Caco-2 (cell line): ENCODE results near the gene NUMBL. TPM values are rescaled to one million over a fixed set of nuclear protein-coding genes. Genes with fewer than 3 reads are reported as not detected.

Experiments
- BruUV-seq: library from RNA; stranded (reverse); fragments of 400-500 nt; replicated peaks from 2 replicates; lab custom pipeline; 2021; lab: Mats Ljungman, UMichigan
- CTCF ChIA-PET: fragments of 300-600 bp; sonication (Branson Sonifier 250); formaldehyde crosslinking; loops from one replicate; lab custom pipeline; 2022; ENCODE audit warnings: antibody characterized with exemption; lab: Charles Lee
- POLR2A ChIA-PET: fragments of 300-600 bp; sonication (Branson Sonifier 250); formaldehyde crosslinking; loops from one replicate; lab custom pipeline; 2022; ENCODE audit warnings: antibody characterized with exemption; lab: Charles Lee
- DNase-seq, 2 experiments: peaks; one replicate each; pipeline versions ENCODE4 v3.0.0 to v3.0.0-alpha.2; 2020 to 2022
- H3K27me3 ChIP-seq: replicated peaks from 2 replicates; pipeline ENCODE4 v1.6.0; 2011; ENCODE audit warnings: low read length; ENCODE audit not compliant: control insufficient read depth, insufficient read depth
- H3K36me3 ChIP-seq: 2 replicates; pipeline ENCODE4 v1.5.1; 2011; ENCODE audit warnings: low read length; ENCODE audit not compliant: control insufficient read depth, insufficient read depth
- H3K4me1 ChIP-seq: fragments of 250-450 bp; sonication (Bioruptor Pico); 2 replicates; pipeline ENCODE4 v1.5.1; 2020; ENCODE audit warnings: mild to moderate bottlenecking
- H3K4me3 ChIP-seq: 2 replicates; pipeline ENCODE4 v1.5.1; 2011; ENCODE audit warnings: low read depth, mild to moderate bottlenecking, control low read depth, low read length
- H3K9me3 ChIP-seq: fragments of 250-450 bp; sonication (Bioruptor Pico); 2 replicates; pipeline ENCODE4 v1.5.1; 2020; ENCODE audit warnings: mild to moderate bottlenecking, moderate library complexity
- H3K27ac Mint-ChIP-seq: one replicate; pipeline ENCODE4 v1.8.0; 2022; ENCODE audit warnings: mixed read lengths; ENCODE audit not compliant: unreplicated experiment
- H3K27me3 Mint-ChIP-seq: one replicate; pipeline ENCODE4 v1.8.0; 2022; ENCODE audit warnings: mixed read lengths; ENCODE audit not compliant: insufficient read depth, unreplicated experiment
- H3K36me3 Mint-ChIP-seq: one replicate; pipeline ENCODE4 v1.8.0; 2022; ENCODE audit warnings: mild to moderate bottlenecking, mixed read lengths; ENCODE audit not compliant: insufficient read depth, unreplicated experiment
- H3K4me1 Mint-ChIP-seq: one replicate; pipeline ENCODE4 v1.8.0; 2022; ENCODE audit warnings: low read depth, mixed read lengths; ENCODE audit not compliant: unreplicated experiment
- H3K4me3 Mint-ChIP-seq: one replicate; pipeline ENCODE4 v1.8.0; 2022; ENCODE audit warnings: mild to moderate bottlenecking, moderate library complexity, mixed read lengths; ENCODE audit not compliant: unreplicated experiment
- H3K9me3 Mint-ChIP-seq: one replicate; pipeline ENCODE4 v1.8.0; 2022; ENCODE audit warnings: mixed read lengths; ENCODE audit not compliant: unreplicated experiment
- CTCF ChIP-seq, 2 experiments: fragments of 200-600 bp in 1 of 2; IDR thresholded peaks; 1 replicate in 1 of 2; 2 replicates in 1 of 2; pipeline versions ENCODE4 v1.5.1 to v1.8.0; 2011 to 2022; ENCODE audit warnings: antibody characterized with exemption in 1 of 2, control low read depth in 1 of 2, inconsistent platforms in 1 of 2, low read depth in 1 of 2, low read length in 1 of 2, mild to moderate bottlenecking in 1 of 2, moderate library complexity in 1 of 2; ENCODE audit not compliant: insufficient read depth in 1 of 2, severe bottlenecking in 1 of 2, unreplicated experiment in 1 of 2
- intact Hi-C: fragments of 100-400 bp; cut with micrococcal nuclease; formaldehyde crosslinking; loops from one replicate; pipeline ENCODE4 v1.10.0; 2022; ENCODE audit not compliant: unreplicated experiment
- total RNA-seq: library from RNA; stranded (reverse); gene quantifications from 2 replicates; pipeline ENCODE4 v1.2.3, GENCODE V29; 2022

The NUMBL gene
- total RNA-seq, 1 experiment from 2014 or later, result 22.0 TPM

- Histone ChIP-seq H3K36me3 (peaks cover 9% of the 10 kb centered on the region), H3K4me3 (no peak overlapping the region), H3K4me1 (no peaks in the 10 kb centered on the region), H3K27me3 (no peaks in the 10 kb centered on the region), H3K9me3 (no peaks in the 10 kb centered on the region)
- Mint-ChIP-seq H3K27me3 (no peaks in the 10 kb centered on the region), H3K4me3 (no peak overlapping the region), H3K4me1 (no peaks in the 10 kb centered on the region), H3K27ac (no peak overlapping the region), H3K36me3 (peaks cover 53% of the 10 kb centered on the region), H3K9me3 (no peaks in the 10 kb centered on the region)
- no peak for TF ChIP-seq CTCF (IDR thresholded peaks at IDR 0.05; ENCODE audit: insufficient read depth in 1 of 2, low read depth in 1 of 2, low read length in 1 of 2, severe bottlenecking in 1 of 2, unreplicated experiment in 1 of 2)
- ChIA-PET POLR2A (no interaction called here), CTCF (no interaction called here)
- no peak for DNase-seq
- BruUV-seq, result no TSS peak
- intact Hi-C loops, result no loop called here
These were observed 14.9 kb upstream of the NUMBL start for GRCh38 chr19:40705362-40705651.

- CTCF ChIA-PET, result no interaction called here
- no peaks in the 10 kb centered on the region for H3K4me1 ChIP-seq
- H3K36me3 ChIP-seq, result peaks cover 7% of the 10 kb centered on the region
- no TSS peak for BruUV-seq
- no peaks in the 10 kb centered on the region for H3K27me3 Mint-ChIP-seq
- no peaks in the 10 kb centered on the region for H3K9me3 Mint-ChIP-seq
- H3K4me1 Mint-ChIP-seq, result no peaks in the 10 kb centered on the region
- intact Hi-C loops, result no loop called here
- POLR2A ChIA-PET, result no interaction called here
- H3K4me3 Mint-ChIP-seq, result no peak overlapping the region
- H3K27ac Mint-ChIP-seq, result no peak overlapping the region
- no peaks in the 10 kb centered on the region for H3K9me3 ChIP-seq
- TF ChIP-seq CTCF (IDR thresholded peaks at IDR 0.05; ENCODE audit: insufficient read depth in 1 of 2, low read depth in 1 of 2, low read length in 1 of 2, severe bottlenecking in 1 of 2, unreplicated experiment in 1 of 2), result no peak
- no peaks in the 10 kb centered on the region for H3K27me3 ChIP-seq
- H3K36me3 Mint-ChIP-seq, result peaks cover 47% of the 10 kb centered on the region
- H3K4me3 ChIP-seq, result no peak overlapping the region
- DNase-seq, result no peak
These were observed 14.3 kb upstream of the NUMBL start for GRCh38 chr19:40704491-40705361.

- Histone ChIP-seq H3K9me3 (no peaks in the 10 kb centered on the region), H3K27me3 (no peaks in the 10 kb centered on the region), H3K4me1 (no peaks in the 10 kb centered on the region), H3K4me3 (no peak overlapping the region), H3K36me3 (peaks cover 7% of the 10 kb centered on the region)
- Mint-ChIP-seq H3K36me3 (peaks cover 32% of the 10 kb centered on the region), H3K4me3 (no peak overlapping the region), H3K27me3 (no peaks in the 10 kb centered on the region), H3K27ac (no peak overlapping the region), H3K9me3 (no peaks in the 10 kb centered on the region), H3K4me1 (no peaks in the 10 kb centered on the region)
- DNase-seq, result no peak
- POLR2A ChIA-PET, result interaction anchor here (1.1 to 1.2 kb wide), 2 partner anchors 13 to 14 kb away, joined by 3 to 5 read pairs; partner anchors contain the start of genes ITPKC and NUMBL
- intact Hi-C loops, result no loop called here
- CTCF ChIA-PET, result interaction anchor here (1.0 to 1.1 kb wide), 2 partner anchors 12 to 40 kb away, joined by 5 to 7 read pairs; partner anchors contain the start of gene NUMBL
- no TSS peak for BruUV-seq
- TF ChIP-seq CTCF (IDR thresholded peaks at IDR 0.05; ENCODE audit: insufficient read depth in 1 of 2, low read depth in 1 of 2, low read length in 1 of 2, severe bottlenecking in 1 of 2, unreplicated experiment in 1 of 2), result no peak
These were observed 12.7 kb upstream of the NUMBL start for GRCh38 chr19:40703029-40703755.
